ENCODE measurements around the gene TMCC1.
"Not testable (repeated sequence)": the region's sequence is repeated elsewhere in the genome, so short reads cannot be mapped to it uniquely, and the experiment has no call there.

TMCC1 gene

GRCh38 chr3:129727707-129728106 is 165.8 kb downstream of the TMCC1 start:
- DNase-seq (ENCODE audit: low read depth in 3 of 3): no peak

- DNase-seq (ENCODE audit: low read depth in 3 of 3): no peak
These were observed 169.8 kb downstream of the TMCC1 start for GRCh38 chr3:129723558-129724324.

GRCh38 chr3:129722527-129722926 is 171.0 kb downstream of the TMCC1 start:
- DNase-seq (ENCODE audit: low read depth in 3 of 3): no peak

GRCh38 chr3:129718201-129718600 is 175.3 kb downstream of the TMCC1 start:
- DNase-seq (ENCODE audit: low read depth in 3 of 3): no peak

- DNase-seq (ENCODE audit: low read depth in 3 of 3): no peak
These were observed 177.7 kb downstream of the TMCC1 start for GRCh38 chr3:129715854-129716253.

- DNase-seq (ENCODE audit: low read depth in 3 of 3): no peak
These were observed 185.1 kb downstream of the TMCC1 start for GRCh38 chr3:129708328-129708861.

- DNase-seq (ENCODE audit: low read depth in 3 of 3): no peak
These were observed 188.2 kb downstream of the TMCC1 start for GRCh38 chr3:129705274-129705673.

GRCh38 chr3:129703913-129704312 is 189.6 kb downstream of the TMCC1 start:
- no peak for DNase-seq (ENCODE audit: low read depth in 3 of 3)

GRCh38 chr3:129702934-129703712 is 190.4 kb downstream of the TMCC1 start:
- DNase-seq (ENCODE audit: low read depth in 3 of 3): no peak

- no peak for DNase-seq (ENCODE audit: low read depth in 3 of 3)
These were observed 192.3 kb downstream of the TMCC1 start for GRCh38 chr3:129701161-129701560.

GRCh38 chr3:129699612-129700011 is 193.9 kb downstream of the TMCC1 start:
- DNase-seq (ENCODE audit: low read depth in 3 of 3): no peak

- no peak for DNase-seq (ENCODE audit: low read depth in 3 of 3)
These were observed 194.3 kb downstream of the TMCC1 start for GRCh38 chr3:129699199-129699598.

GRCh38 chr3:129697229-129697969 is 196.1 kb downstream of the TMCC1 start:
- DNase-seq (ENCODE audit: low read depth in 3 of 3): no peak

- DNase-seq (ENCODE audit: low read depth in 3 of 3): not testable (repeated sequence)
These were observed 197.1 kb downstream of the TMCC1 start for GRCh38 chr3:129696430-129696829.

- DNase-seq (ENCODE audit: low read depth in 3 of 3): no peak
These were observed 198.3 kb downstream of the TMCC1 start for GRCh38 chr3:129695230-129695629.

- no peak for DNase-seq (ENCODE audit: low read depth in 3 of 3)
These were observed 199.3 kb downstream of the TMCC1 start for GRCh38 chr3:129694228-129694627.

GRCh38 chr3:129692743-129693142 is 200.8 kb downstream of the TMCC1 start:
- DNase-seq (ENCODE audit: low read depth in 3 of 3): no peak

- DNase-seq (ENCODE audit: low read depth in 3 of 3): no peak
These were observed 202.5 kb downstream of the TMCC1 start for GRCh38 chr3:129690963-129691362.

- peak in 1 of 3 experiments; percentile 9 for DNase-seq (ENCODE audit: low read depth in 3 of 3)
These were observed 203.1 kb downstream of the TMCC1 start for GRCh38 chr3:129690406-129690805.

GRCh38 chr3:129689036-129689435 is 204.5 kb downstream of the TMCC1 start:
- DNase-seq (ENCODE audit: low read depth in 3 of 3): no peak

GRCh38 chr3:129688271-129688895 is 205.1 kb downstream of the TMCC1 start:
- no peak for DNase-seq (ENCODE audit: low read depth in 3 of 3)

Data from stimulated activated CD4-positive, alpha-beta T cell treated with anti-CD3 and anti-CD28 coated beads, TNF-alpha, amount 100 ng/mL, for 24 hours (primary cell).